ENCODE data around the gene PHACTR3. TPM values are rescaled to one million over a fixed set of nuclear protein-coding genes. Genes with fewer than 3 reads are reported as not detected.

PHACTR3 gene
- total RNA-seq, 1 donor from 2014 or later, result not detected

- DNase-seq (ENCODE audit: low spot score), result peak; percentile 42
- Mint-ChIP-seq H3K27me3 (ENCODE audit: low read depth) (peaks cover 34% of the 10 kb centered on the region), H3K4me3 (ENCODE audit: unreplicated experiment) (no peak overlapping the region), H3K36me3 (ENCODE audit: low read depth) (no peaks in the 10 kb centered on the region), H3K9me3 (ENCODE audit: low read depth) (peaks cover 3% of the 10 kb centered on the region), H3K4me1 (ENCODE audit: low read depth) (no peaks in the 10 kb centered on the region), H3K27ac (ENCODE audit: unreplicated experiment) (no peak overlapping the region)
- no peak for TF ChIP-seq CTCF (IDR thresholded peaks at IDR 0.05)
These were observed 183.9 kb downstream of the PHACTR3 start for GRCh38 chr20:59788196-59788735.

DNA sequence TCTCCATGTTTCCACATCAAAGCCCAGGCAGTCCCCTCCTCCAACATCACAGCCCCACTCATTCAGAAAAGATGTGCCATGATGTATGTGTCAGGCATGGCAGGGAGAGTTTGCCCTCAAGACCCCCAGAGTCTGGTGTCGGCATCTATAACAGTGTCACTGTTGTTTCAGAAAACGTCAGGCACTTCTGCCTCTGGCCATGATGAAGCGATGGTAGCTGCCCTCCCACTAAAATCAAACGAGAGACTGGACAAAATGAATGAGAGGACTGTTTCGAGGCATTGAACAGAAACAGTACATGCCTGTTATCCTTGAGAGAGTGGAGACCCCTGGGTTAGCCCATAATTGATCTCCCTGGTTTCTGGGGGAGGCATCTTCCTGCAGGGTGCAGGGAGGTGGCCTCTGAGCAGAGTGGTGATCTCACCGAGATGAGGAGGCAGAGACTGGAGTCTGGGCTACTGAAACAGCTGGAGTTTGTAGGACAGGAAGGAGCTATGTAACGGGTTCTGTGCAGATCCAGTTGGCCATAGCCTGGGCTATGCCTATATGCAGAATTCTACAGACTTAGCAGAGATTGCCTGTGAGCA, 184.6 kb downstream of the PHACTR3 start:
- no peak for DNase-seq (ENCODE audit: low spot score)
- no peak overlapping the region for H3K4me3 Mint-ChIP-seq (ENCODE audit: unreplicated experiment)

DNA sequence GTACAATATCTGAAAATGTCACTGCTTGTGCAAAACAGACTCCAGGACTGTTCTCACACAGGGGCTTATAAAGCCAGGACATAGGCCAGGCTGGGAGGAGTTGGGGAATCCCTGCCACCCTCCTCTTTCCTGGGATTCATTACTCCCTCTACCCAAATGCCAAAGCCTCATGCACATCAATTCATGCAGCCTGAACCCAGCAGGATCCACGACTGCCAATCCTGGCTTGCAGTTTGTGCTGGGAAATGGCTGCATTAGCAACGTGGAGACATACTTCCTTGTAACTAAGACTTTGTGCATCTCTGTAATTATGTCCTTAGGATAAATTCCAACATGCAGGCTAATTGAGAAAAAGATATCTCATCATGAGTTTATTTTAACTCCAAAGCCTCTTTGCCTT, 185.3 kb downstream of the PHACTR3 start:
- no peak for DNase-seq (ENCODE audit: low spot score)
- Mint-ChIP-seq H3K27me3 (ENCODE audit: low read depth) (peaks cover 34% of the 10 kb centered on the region), H3K36me3 (ENCODE audit: low read depth) (no peaks in the 10 kb centered on the region), H3K4me3 (ENCODE audit: unreplicated experiment) (no peak overlapping the region), H3K4me1 (ENCODE audit: low read depth) (no peaks in the 10 kb centered on the region), H3K27ac (ENCODE audit: unreplicated experiment) (no peak overlapping the region), H3K9me3 (ENCODE audit: low read depth) (peaks cover 3% of the 10 kb centered on the region)
- no peak for TF ChIP-seq CTCF (IDR thresholded peaks at IDR 0.05)

More for the DNA sequence above, 184.6 kb downstream of the PHACTR3 start:
- H3K36me3 Mint-ChIP-seq (ENCODE audit: low read depth), result no peaks in the 10 kb centered on the region
- no peak for TF ChIP-seq CTCF (IDR thresholded peaks at IDR 0.05)
- H3K4me1 Mint-ChIP-seq (ENCODE audit: low read depth), result no peaks in the 10 kb centered on the region
- no peak overlapping the region for H3K27ac Mint-ChIP-seq (ENCODE audit: unreplicated experiment)
- H3K27me3 Mint-ChIP-seq (ENCODE audit: low read depth), result peaks cover 34% of the 10 kb centered on the region
- H3K9me3 Mint-ChIP-seq (ENCODE audit: low read depth), result peaks cover 3% of the 10 kb centered on the region

- Mint-ChIP-seq H3K9me3 (ENCODE audit: low read depth) (peaks cover 3% of the 10 kb centered on the region), H3K27ac (ENCODE audit: unreplicated experiment) (no peak overlapping the region), H3K36me3 (ENCODE audit: low read depth) (no peaks in the 10 kb centered on the region), H3K4me3 (ENCODE audit: unreplicated experiment) (no peak overlapping the region), H3K4me1 (ENCODE audit: low read depth) (no peaks in the 10 kb centered on the region), H3K27me3 (ENCODE audit: low read depth) (peaks cover 30% of the 10 kb centered on the region)
- no peak for TF ChIP-seq CTCF (IDR thresholded peaks at IDR 0.05)
- DNase-seq (ENCODE audit: low spot score), result no peak
These were observed 186.0 kb downstream of the PHACTR3 start for GRCh38 chr20:59790346-59790745.

- peaks cover 24% of the 10 kb centered on the region for H3K27me3 Mint-ChIP-seq (ENCODE audit: low read depth)
- TF ChIP-seq CTCF (IDR thresholded peaks at IDR 0.05), result no peak
- H3K9me3 Mint-ChIP-seq (ENCODE audit: low read depth), result peaks cover 18% of the 10 kb centered on the region
- H3K4me3 Mint-ChIP-seq (ENCODE audit: unreplicated experiment), result no peak overlapping the region
- DNase-seq (ENCODE audit: low spot score), result no peak
- H3K36me3 Mint-ChIP-seq (ENCODE audit: low read depth), result no peaks in the 10 kb centered on the region
- H3K4me1 Mint-ChIP-seq (ENCODE audit: low read depth), result no peaks in the 10 kb centered on the region
- H3K27ac Mint-ChIP-seq (ENCODE audit: unreplicated experiment), result no peak overlapping the region
These were observed 188.0 kb downstream of the PHACTR3 start for GRCh38 chr20:59792300-59792699.
